DOHH2 (cell line): ENCODE measurements around the gene RTP2.

Source experiments
- H3F3A ChIP-seq: fragments of 200-600 bp; sonication (generic), shearing (Covaris generic); 2 replicates; pipeline ENCODE4 v1.6.0; 2016; ENCODE audit warnings: antibody characterized with exemption, mild to moderate bottlenecking; ENCODE audit not compliant: control insufficient read depth, insufficient read depth
- H3K27ac ChIP-seq: fragments of 200-600 bp; sonication (generic); 2 replicates; pipeline ENCODE4 v1.5.1; 2014; ENCODE audit warnings: low read depth, mild to moderate bottlenecking, low read length, moderate library complexity
- H3K27me3 ChIP-seq: fragments of 200-600 bp; sonication (generic); 2 replicates; pipeline ENCODE4 v1.6.1; 2014; ENCODE audit warnings: mild to moderate bottlenecking, low read length, mixed read lengths; ENCODE audit not compliant: control insufficient read depth
- H3K36me3 ChIP-seq: fragments of 200-600 bp; sonication (generic); 2 replicates; pipeline ENCODE4 v1.6.1; 2014; ENCODE audit warnings: mild to moderate bottlenecking, low read length, moderate library complexity, mixed read lengths; ENCODE audit not compliant: control insufficient read depth
- H3K4me1 ChIP-seq: fragments of 200-600 bp; sonication (generic); 2 replicates; pipeline ENCODE4 v1.6.1; 2014; ENCODE audit warnings: mild to moderate bottlenecking, low read length, mixed read lengths; ENCODE audit not compliant: control insufficient read depth
- H3K4me2 ChIP-seq: fragments of 200-600 bp; sonication (generic); 2 replicates; pipeline ENCODE4 v1.6.0; 2014; ENCODE audit warnings: mild to moderate bottlenecking, low read length, moderate library complexity
- H3K4me3 ChIP-seq: fragments of 200-600 bp; sonication (generic); 2 replicates; pipeline ENCODE4 v1.5.1; 2014; ENCODE audit warnings: mild to moderate bottlenecking, low read length, mixed read lengths
- H3K79me2 ChIP-seq: fragments of 200-600 bp; sonication (generic); 2 replicates; pipeline ENCODE4 v1.6.1; 2014; ENCODE audit warnings: mild to moderate bottlenecking, low read length, mixed read lengths; ENCODE audit not compliant: control insufficient read depth
- H3K9me2 ChIP-seq: fragments of 200-600 bp; sonication (generic); replicated peaks from 2 replicates; pipeline ENCODE4 v1.6.1; 2014; ENCODE audit warnings: mild to moderate bottlenecking, low read length, mixed read lengths; ENCODE audit not compliant: control insufficient read depth
- H3K9me3 ChIP-seq: fragments of 200-600 bp; sonication (generic); 2 replicates; pipeline ENCODE4 v1.6.1; 2014; ENCODE audit warnings: antibody characterized with exemption, low read length, mixed read lengths; ENCODE audit not compliant: control insufficient read depth, insufficient read depth
- H4K20me1 ChIP-seq: fragments of 200-600 bp; sonication (generic); 2 replicates; pipeline ENCODE4 v1.6.0; 2014; ENCODE audit warnings: low read depth, mild to moderate bottlenecking, antibody characterized with exemption, low read length, moderate library complexity; ENCODE audit not compliant: control insufficient read depth, insufficient read depth
- EZH2phosphoT487 ChIP-seq: fragments of 200-600 bp; sonication (generic); IDR thresholded peaks from 2 replicates; pipeline ENCODE4 v1.6.1; 2017; ENCODE audit warnings: borderline replicate concordance, mild to moderate bottlenecking, antibody characterized with exemption, low read length, moderate library complexity, mixed read lengths
- TF ChIP-seq, protein P1 (sequence below): fragments of 200-600 bp; sonication (generic); IDR thresholded peaks from one replicate; pipeline ENCODE4 v1.5.1; 2014; ENCODE audit warnings: antibody characterized with exemption, mild to moderate bottlenecking, low read depth, low read length; ENCODE audit not compliant: poor library complexity, severe bottlenecking

Gene RTP2

DNA sequence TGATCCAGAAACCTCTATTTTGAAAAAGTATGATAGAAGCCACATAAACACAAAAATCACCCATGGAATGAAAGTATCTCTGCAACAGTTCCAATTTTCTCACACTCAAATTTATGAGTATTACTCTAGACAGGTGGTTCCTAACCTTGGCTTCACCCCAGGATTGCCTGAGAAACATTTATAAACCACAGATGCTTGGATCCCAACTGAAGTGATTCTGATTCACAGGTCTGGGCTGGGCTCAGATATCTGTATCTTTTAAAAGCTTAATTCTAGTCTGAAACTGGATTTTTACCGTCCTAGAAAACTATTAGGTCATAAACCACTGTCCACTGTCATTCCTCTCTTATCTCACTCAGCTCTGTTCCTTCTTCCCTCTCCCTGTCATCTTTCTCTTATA is 24.8 kb downstream of the RTP2 start:
- Histone ChIP-seq H3F3A (no peaks in the 10 kb centered on the region), H3K9me3 (no peaks in the 10 kb centered on the region), H4K20me1 (no peaks in the 10 kb centered on the region), H3K4me1 (no peaks in the 10 kb centered on the region), H3K27me3 (peaks cover 12% of the 10 kb centered on the region), H3K4me2 (no peak overlapping the region), H3K9me2 (no peaks in the 10 kb centered on the region), H3K27ac (no peak overlapping the region), H3K36me3 (no peaks in the 10 kb centered on the region), H3K79me2 (no peaks in the 10 kb centered on the region), H3K4me3 (no peak overlapping the region)
- TF ChIP-seq, protein P1, sequence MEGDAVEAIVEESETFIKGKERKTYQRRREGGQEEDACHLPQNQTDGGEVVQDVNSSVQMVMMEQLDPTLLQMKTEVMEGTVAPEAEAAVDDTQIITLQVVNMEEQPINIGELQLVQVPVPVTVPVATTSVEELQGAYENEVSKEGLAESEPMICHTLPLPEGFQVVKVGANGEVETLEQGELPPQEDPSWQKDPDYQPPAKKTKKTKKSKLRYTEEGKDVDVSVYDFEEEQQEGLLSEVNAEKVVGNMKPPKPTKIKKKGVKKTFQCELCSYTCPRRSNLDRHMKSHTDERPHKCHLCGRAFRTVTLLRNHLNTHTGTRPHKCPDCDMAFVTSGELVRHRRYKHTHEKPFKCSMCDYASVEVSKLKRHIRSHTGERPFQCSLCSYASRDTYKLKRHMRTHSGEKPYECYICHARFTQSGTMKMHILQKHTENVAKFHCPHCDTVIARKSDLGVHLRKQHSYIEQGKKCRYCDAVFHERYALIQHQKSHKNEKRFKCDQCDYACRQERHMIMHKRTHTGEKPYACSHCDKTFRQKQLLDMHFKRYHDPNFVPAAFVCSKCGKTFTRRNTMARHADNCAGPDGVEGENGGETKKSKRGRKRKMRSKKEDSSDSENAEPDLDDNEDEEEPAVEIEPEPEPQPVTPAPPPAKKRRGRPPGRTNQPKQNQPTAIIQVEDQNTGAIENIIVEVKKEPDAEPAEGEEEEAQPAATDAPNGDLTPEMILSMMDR, result no peak
- TF ChIP-seq EZH2phosphoT487, result no peak

DNA sequence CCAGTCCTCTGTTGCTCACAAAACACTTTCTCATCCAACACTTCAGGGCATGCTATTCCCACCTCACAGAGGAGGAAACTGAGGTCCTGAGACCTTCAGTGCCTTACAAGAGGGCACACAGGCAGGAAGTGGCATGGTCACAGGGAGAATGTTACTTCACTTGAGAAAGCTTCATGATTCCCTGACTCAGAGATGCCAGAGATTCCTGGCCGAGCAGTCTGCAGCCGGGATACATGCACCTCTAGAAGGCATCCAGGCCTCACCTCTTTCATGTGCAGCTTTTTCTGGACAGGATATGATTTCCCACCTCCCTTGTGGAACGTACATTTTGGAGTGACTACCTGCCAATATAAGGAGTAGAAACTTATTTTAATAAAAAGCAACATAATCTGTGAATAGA is 29.3 kb downstream of the RTP2 start:
- no peak overlapping the region for H3K4me2 ChIP-seq
- no peaks in the 10 kb centered on the region for H3K4me1 ChIP-seq
- H3K27me3 ChIP-seq, result peaks cover 26% of the 10 kb centered on the region
- H4K20me1 ChIP-seq, result no peaks in the 10 kb centered on the region
- H3F3A ChIP-seq, result no peaks in the 10 kb centered on the region
- TF ChIP-seq EZH2phosphoT487, result no peak
- TF ChIP-seq, protein P1, result no peak
- H3K79me2 ChIP-seq, result no peaks in the 10 kb centered on the region
- no peaks in the 10 kb centered on the region for H3K9me3 ChIP-seq
- no peaks in the 10 kb centered on the region for H3K9me2 ChIP-seq
- no peak overlapping the region for H3K27ac ChIP-seq
- H3K4me3 ChIP-seq, result no peak overlapping the region
- H3K36me3 ChIP-seq, result no peaks in the 10 kb centered on the region

DNA sequence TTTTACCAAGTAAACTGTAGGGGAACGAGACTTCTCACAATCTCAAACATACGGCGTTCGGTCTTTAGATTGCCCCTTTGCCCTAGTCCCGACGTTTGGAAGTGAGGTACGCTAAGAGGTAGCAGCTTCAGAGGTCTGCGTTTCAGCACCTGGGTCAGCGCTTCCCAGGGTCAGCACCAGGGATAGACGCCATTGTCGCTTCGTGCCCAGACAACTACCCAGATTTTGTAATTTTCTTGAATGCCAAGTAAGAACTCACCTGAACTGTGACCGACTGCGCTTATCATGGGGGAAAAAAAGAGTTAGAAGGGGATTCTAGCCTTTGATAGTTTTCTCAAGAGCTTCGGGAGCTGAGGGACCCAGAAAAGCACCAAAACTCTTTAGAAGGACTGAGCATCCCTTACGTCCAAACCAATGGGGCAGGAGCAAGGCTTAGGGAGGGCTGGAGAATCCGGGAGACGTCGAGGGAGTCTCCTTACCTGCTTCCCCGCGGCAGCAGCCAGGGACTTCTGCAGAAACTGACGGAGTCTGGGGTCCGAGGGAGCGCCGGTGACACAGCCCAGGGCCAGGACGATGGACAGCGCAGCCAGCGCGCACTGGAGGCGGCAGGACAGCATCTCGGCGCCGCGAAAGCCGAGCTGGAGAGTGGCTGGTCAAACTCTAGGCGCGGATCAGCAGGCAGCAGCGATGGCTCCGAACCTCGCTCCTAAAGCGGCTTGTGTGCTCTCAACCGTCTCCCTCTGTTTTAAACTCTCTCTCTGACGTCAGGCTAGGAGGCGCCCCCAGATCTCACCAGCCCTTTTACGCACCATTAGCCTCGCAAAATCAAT is 32.5 kb downstream of the RTP2 start, which contains the start of gene SST:
Gene SST, minus strand, starts transcription at position 720 of the 830 bp plus-strand sequence. Its CDS starts 103 bp downstream, at position 617.
- TF ChIP-seq EZH2phosphoT487, result no peak
- TF ChIP-seq, protein P1, result no peak
- no peaks in the 10 kb centered on the region for H3F3A ChIP-seq
- no peaks in the 10 kb centered on the region for H4K20me1 ChIP-seq
- no peaks in the 10 kb centered on the region for H3K9me3 ChIP-seq
- H3K4me3 ChIP-seq, result no peak within 1 kb of the TSS
- H3K79me2 ChIP-seq, result no peaks in the 10 kb centered on the region
- peaks cover 40% of the 10 kb centered on the region for H3K27me3 ChIP-seq
- no peak within 1 kb of the TSS for H3K27ac ChIP-seq
- H3K9me2 ChIP-seq, result no peaks in the 10 kb centered on the region
- H3K4me1 ChIP-seq, result no peaks in the 10 kb centered on the region
- H3K36me3 ChIP-seq, result no peaks in the 10 kb centered on the region
- H3K4me2 ChIP-seq, result no peak within 1 kb of the TSS
